ENCODE results near the gene PLCB4. TPM values are rescaled to one million over a fixed set of nuclear protein-coding genes. Genes with fewer than 3 reads are reported as not detected.

The PLCB4 gene
- total RNA-seq, 4 donors from 2014 or later: 3.5 to 30.5 (median 17.5) TPM

DNA sequence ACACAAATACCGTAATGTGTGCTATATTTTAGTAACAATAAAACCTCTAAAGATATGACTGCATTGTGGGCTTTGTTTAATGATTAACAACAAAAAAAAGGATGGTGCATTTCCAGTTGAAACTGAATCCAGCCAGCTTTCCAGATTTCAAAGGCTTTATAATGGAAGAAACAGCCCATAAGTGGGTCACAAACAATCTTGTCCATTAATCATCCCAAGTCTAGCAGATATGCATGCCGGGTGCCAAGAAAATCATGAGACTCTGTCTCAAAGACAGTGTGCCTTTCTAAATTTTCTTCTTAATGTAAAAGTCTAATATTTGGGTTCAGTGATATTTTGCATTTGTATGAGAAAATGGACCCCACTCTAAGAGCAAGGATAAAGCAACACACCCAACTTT, 424.9 kb downstream of the PLCB4 start:
- H3K27me3 ChIP-seq: no peaks in the 10 kb centered on the region
- TF ChIP-seq POLR2A (IDR thresholded peaks at IDR 0.05): no peak
- TF ChIP-seq, protein P1, sequence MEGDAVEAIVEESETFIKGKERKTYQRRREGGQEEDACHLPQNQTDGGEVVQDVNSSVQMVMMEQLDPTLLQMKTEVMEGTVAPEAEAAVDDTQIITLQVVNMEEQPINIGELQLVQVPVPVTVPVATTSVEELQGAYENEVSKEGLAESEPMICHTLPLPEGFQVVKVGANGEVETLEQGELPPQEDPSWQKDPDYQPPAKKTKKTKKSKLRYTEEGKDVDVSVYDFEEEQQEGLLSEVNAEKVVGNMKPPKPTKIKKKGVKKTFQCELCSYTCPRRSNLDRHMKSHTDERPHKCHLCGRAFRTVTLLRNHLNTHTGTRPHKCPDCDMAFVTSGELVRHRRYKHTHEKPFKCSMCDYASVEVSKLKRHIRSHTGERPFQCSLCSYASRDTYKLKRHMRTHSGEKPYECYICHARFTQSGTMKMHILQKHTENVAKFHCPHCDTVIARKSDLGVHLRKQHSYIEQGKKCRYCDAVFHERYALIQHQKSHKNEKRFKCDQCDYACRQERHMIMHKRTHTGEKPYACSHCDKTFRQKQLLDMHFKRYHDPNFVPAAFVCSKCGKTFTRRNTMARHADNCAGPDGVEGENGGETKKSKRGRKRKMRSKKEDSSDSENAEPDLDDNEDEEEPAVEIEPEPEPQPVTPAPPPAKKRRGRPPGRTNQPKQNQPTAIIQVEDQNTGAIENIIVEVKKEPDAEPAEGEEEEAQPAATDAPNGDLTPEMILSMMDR (IDR thresholded peaks at IDR 0.05): no peak
- no peaks in the 10 kb centered on the region for H3K4me1 ChIP-seq
- H3K4me3 ChIP-seq: no peak overlapping the region
- no peaks in the 10 kb centered on the region for H3K36me3 ChIP-seq
- DNase-seq: no peak
- no peaks in the 10 kb centered on the region for H3K9me3 ChIP-seq
- no peak overlapping the region for H3K27ac ChIP-seq

DNA sequence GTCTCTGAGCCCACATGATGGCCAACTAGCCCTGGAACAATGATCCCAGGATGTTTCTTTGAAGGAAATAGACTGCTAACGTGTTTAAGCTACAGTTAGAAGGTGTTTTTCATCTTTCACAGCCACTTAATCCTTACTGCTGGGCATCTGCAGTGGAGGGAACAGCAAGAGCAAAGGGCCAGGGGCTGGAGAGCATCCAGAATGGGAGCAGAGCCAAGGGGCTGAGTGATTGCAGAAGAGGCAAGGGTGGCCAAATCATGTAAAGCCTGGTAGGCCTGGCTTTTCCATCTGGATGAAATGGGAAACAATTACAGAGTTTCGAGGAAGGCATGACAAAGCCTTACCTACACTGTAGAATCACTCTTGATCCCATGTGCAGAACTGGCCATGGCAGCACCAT, 426.8 kb downstream of the PLCB4 start:
- Histone ChIP-seq H3K36me3 (no peaks in the 10 kb centered on the region), H3K9me3 (no peaks in the 10 kb centered on the region), H3K4me1 (no peaks in the 10 kb centered on the region), H3K27me3 (no peaks in the 10 kb centered on the region), H3K27ac (no peak overlapping the region), H3K4me3 (no peak overlapping the region)
- DNase-seq: no peak
- TF ChIP-seq, protein P1 (IDR thresholded peaks at IDR 0.05): no peak
- no peak for TF ChIP-seq POLR2A (IDR thresholded peaks at IDR 0.05)

DNA sequence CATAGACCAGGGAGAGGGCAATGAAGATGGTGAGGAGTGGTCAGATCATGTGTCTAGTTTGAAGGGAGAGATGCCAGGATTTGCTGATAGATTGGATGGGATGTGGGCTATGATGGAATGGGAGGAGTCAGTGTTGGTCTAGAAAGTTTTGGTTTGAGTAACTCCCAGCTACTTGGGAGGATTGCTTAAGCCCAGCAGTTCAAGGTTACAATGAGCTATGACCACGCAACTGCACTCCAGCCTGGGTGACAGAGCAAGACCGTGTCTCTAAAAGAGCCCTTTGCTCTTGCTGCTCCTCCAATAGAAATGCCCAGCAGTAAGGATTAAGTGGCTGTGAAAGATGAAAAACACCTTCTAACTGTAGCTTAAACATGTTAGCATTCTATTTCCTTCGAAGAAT, 427.3 kb downstream of the PLCB4 start:
- no peak for TF ChIP-seq POLR2A (IDR thresholded peaks at IDR 0.05)
- TF ChIP-seq, protein P1 (IDR thresholded peaks at IDR 0.05): no peak
- no peak overlapping the region for H3K27ac ChIP-seq
- H3K27me3 ChIP-seq: no peaks in the 10 kb centered on the region
- H3K4me1 ChIP-seq: no peaks in the 10 kb centered on the region
- no peaks in the 10 kb centered on the region for H3K36me3 ChIP-seq
- no peak for DNase-seq
- H3K4me3 ChIP-seq: no peak overlapping the region
- no peaks in the 10 kb centered on the region for H3K9me3 ChIP-seq

DNA sequence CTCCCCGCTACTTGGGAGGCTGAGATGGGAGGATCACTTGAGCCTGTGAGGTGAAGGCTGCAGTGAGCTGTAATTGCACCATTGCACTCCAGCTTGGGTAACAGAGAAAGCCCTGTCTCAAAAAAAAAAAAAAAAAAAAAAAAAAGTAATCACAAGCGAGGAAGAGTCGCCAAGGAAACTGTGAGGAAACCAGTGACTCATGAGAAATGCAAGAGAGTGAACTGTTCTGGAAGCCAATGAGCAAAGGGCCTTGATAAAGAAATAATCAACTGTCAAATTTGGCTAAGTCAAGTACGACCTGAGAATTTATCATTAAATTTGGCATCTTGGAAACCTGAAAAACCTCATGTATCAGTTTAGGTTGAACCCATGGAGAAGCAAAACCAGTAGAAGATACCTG, 429.4 kb downstream of the PLCB4 start:
- Histone ChIP-seq H3K4me3 (no peak overlapping the region), H3K27me3 (no peaks in the 10 kb centered on the region), H3K9me3 (no peaks in the 10 kb centered on the region), H3K27ac (no peak overlapping the region), H3K36me3 (no peaks in the 10 kb centered on the region), H3K4me1 (no peaks in the 10 kb centered on the region)
- no peak for DNase-seq
- TF ChIP-seq, protein P1 (IDR thresholded peaks at IDR 0.05): no peak
- TF ChIP-seq POLR2A (IDR thresholded peaks at IDR 0.05): no peak

DNA sequence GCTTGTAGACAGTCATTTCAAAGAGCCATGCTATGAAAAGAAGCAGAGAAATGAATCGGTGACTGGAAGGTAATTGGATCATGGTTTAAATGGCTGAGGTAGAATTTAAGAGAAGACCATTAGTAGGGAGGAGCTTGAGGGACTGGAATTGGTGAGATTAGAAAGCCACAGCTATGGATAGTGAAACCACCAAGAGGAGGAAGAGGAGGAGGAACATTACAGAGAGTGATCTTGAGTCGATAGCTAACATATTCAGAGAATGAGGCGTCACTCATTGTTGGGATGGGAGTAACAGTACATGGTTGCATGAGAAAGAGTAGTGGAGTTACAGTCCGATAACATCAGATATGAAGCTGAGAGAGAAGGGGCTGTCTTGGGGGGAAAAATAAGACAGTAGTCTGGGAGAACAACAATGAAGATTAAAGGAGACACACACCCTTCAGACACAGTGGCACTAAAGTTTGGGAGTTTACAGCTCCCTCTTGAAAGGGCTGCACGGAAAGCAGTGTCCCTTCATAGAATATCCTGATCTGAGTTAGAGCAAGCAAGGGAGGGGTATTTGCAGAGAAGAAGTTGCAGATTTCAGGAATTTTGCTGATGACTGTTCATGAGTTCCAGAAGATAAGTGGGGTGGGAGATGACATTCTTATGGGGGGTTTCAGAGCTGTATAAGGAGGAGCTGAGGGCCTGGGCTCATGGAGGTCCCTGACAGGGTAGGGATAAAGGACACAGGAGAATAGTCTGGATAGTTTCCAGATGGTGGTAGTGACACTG, 430.4 kb downstream of the PLCB4 start:
- no peak overlapping the region for H3K27ac ChIP-seq
- H3K36me3 ChIP-seq: no peaks in the 10 kb centered on the region
- no peaks in the 10 kb centered on the region for H3K27me3 ChIP-seq
- no peaks in the 10 kb centered on the region for H3K9me3 ChIP-seq
- DNase-seq: no peak
- TF ChIP-seq, protein P1 (IDR thresholded peaks at IDR 0.05): no peak
- no peaks in the 10 kb centered on the region for H3K4me1 ChIP-seq
- no peak overlapping the region for H3K4me3 ChIP-seq
